GM11168 (cell line): Measurements from ENCODE around the gene CNDP1.
"Not testable (repeated sequence)": the region's sequence is repeated elsewhere in the genome, so short reads cannot be mapped to it uniquely, and the experiment has no call there.

ENCODE experiments used
- in situ Hi-C: fragments of 300-500 bp; cut with MboI; formaldehyde crosslinking; loops from one replicate; pipeline ENCODE4 v1.12.0; 2022; ENCODE audit warnings: low sequenced_read_pairs; ENCODE audit not compliant: unreplicated experiment

CNDP1 gene

GRCh38 chr18:74540652-74541421, 6.5 kb downstream of the CNDP1 start:
- in situ Hi-C loops, result no loop called here

- in situ Hi-C loops, result no loop called here
Observed at GRCh38 chr18:74541703-74542555, 7.6 kb downstream of the CNDP1 start.

- in situ Hi-C loops, result no loop called here
Observed at GRCh38 chr18:74544898-74545297, 10.6 kb downstream of the CNDP1 start.

GRCh38 chr18:74546007-74546406, 11.7 kb downstream of the CNDP1 start:
- in situ Hi-C loops, result no loop called here

GRCh38 chr18:74546751-74547530, 12.6 kb downstream of the CNDP1 start:
- in situ Hi-C loops, result no loop called here

- in situ Hi-C loops, result no loop called here
Observed at GRCh38 chr18:74547860-74548259, 13.6 kb downstream of the CNDP1 start.

- in situ Hi-C loops, result loop anchor here (5.0 kb wide), 2 partner anchors 197 to 352 kb away; no protein-coding TSS in a partner anchor
Observed at GRCh38 chr18:74549591-74550104, 15.3 kb downstream of the CNDP1 start.

GRCh38 chr18:74550886-74551285, 16.6 kb downstream of the CNDP1 start:
- in situ Hi-C loops, result loop anchor here (5.0 kb wide), 2 partner anchors 199 to 354 kb away; no protein-coding TSS in a partner anchor

- in situ Hi-C loops, result loop anchor here (5.0 kb wide), 2 partner anchors 199 to 354 kb away; no protein-coding TSS in a partner anchor
Observed at GRCh38 chr18:74551452-74551851, 17.2 kb downstream of the CNDP1 start.

- in situ Hi-C loops, result loop anchor here (5.0 kb wide), 2 partner anchors 200 to 355 kb away; no protein-coding TSS in a partner anchor
Observed at GRCh38 chr18:74551936-74552555, 17.7 kb downstream of the CNDP1 start.

GRCh38 chr18:74556126-74556525, 21.8 kb downstream of the CNDP1 start:
- in situ Hi-C loops, result no loop called here

- in situ Hi-C loops, result no loop called here
Observed at GRCh38 chr18:74558096-74558495, 23.8 kb downstream of the CNDP1 start.

- in situ Hi-C loops, result no loop called here
Observed at GRCh38 chr18:74562131-74562730, 27.9 kb downstream of the CNDP1 start.

- in situ Hi-C loops, result no loop called here
Observed at GRCh38 chr18:74562775-74563174, 28.5 kb downstream of the CNDP1 start.

- in situ Hi-C loops, result no loop called here
Observed at GRCh38 chr18:74563999-74564398, 29.7 kb downstream of the CNDP1 start.

- in situ Hi-C loops, result not testable (repeated sequence)
Observed at GRCh38 chr18:74565164-74565563, 30.9 kb downstream of the CNDP1 start.

GRCh38 chr18:74565993-74566392, 31.7 kb downstream of the CNDP1 start:
- in situ Hi-C loops, result not testable (repeated sequence)

GRCh38 chr18:74567822-74568221, 33.5 kb downstream of the CNDP1 start:
- in situ Hi-C loops, result no loop called here

GRCh38 chr18:74569401-74569800, 35.1 kb downstream of the CNDP1 start:
- in situ Hi-C loops, result no loop called here
